CD4-positive, alpha-beta T cell treated with Interferon alpha-2 for 1 hour (primary cell): Measurements from ENCODE around the gene CAV1.

ENCODE experiments used
- DNase-seq, 2 donors: peaks; one replicate each; pipeline ENCODE4 v3.0.0-alpha.2; 2020 to 2022

The CAV1 gene

DNA sequence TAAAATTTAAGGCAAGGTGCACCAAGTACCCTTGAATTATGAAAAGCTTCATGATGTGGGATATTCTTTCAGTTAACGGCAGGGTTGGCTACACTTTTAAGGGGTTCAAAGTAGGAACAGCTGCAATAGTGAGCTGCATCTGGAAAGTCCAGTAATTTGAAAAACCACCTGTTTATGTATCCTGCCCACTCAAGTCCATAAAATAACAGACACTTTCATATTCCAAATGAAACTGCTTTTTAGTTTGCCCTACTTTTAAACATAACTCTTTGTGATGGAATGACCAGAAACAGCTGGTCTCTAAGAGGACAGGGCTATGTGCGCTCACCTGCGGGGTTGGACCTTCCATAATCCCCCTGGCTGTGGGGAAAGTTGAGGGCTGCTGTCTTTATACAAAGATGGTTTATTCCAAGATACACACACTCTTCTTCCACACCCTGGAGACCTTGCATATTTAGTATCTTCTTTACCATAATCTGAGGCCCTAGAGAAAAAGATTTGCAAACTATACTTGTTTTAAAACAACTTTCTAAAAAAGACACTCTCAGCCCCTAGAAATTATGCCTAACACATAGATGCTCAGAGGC, 7.4 kb downstream of the CAV1 start:
- no peak for DNase-seq

DNA sequence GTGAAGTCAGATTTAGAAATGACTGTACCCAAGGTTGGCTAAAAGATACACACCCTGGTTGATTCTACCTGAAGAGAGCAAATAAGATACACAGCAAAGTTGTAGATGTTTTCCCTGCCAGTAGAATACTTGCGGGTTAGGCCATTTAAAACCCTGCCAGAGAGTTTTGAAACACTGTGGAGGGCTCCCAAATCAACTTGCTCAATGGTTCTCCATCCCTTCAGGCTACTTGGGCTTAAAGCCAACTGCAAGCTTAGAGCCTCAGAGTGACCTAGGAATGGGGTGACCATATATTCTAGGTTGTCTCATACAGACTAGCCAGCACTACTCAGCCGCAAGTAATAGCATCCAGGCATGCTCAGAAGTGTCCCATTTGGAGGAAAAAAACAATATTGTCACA, 10.0 kb downstream of the CAV1 start:
- DNase-seq: no peak

DNA sequence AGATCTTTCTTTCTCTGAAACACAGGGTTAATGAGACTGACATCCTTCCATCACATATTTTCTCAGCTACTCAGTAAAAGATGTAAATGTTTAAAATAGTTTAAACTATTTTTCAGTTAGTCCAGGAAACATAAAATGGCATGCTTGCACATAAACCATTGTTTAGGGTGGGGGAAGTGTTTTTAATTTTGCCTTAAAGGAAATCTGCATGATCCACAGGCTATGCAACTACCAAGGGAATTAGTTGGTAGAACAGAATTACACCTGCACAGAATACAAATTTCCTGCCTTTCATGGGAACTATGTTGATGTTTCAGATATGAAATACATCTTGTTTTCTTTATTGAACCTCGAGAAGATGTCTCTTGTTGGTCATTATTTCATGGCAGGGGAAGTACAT, 10.6 kb downstream of the CAV1 start:
- no peak for DNase-seq

DNA sequence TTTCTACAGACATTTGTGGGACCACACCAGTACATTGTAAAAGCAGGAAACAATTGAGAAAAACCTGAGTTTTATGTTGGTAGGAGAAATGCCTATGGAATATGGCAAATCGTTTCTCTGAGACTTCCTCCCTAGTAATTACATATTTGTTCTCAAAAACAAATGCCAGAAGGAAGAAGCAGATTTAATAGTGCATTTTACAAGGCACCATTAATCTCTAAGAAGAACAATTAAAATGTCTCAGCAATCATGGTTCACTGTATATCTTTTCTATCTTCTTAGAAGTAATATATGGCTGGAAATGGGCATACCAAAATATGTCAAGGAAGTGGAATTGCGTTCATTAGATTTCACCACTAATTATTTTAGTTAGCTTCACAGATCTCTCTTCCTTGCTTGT, 13.3 kb downstream of the CAV1 start:
- DNase-seq: no peak

DNA sequence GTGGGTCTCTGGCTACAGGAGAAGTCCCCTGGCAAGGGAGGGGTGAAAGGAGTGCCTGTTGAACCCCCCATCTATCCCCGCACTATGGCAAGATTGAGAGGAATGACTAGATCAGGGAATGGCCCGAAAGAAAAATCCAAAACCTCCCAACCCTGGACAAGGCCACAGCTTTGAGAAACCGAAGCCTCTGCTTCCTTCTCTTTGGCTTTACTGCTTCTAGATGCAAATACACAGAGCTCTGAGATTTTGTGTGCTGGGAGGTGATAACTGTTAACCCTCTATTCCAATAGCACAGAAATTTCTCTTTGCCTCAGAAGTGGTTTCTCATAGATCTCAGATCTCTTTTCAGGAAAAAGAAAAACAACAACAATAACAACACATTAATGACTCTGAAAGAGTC, 15.0 kb downstream of the CAV1 start:
- no peak for DNase-seq

DNA sequence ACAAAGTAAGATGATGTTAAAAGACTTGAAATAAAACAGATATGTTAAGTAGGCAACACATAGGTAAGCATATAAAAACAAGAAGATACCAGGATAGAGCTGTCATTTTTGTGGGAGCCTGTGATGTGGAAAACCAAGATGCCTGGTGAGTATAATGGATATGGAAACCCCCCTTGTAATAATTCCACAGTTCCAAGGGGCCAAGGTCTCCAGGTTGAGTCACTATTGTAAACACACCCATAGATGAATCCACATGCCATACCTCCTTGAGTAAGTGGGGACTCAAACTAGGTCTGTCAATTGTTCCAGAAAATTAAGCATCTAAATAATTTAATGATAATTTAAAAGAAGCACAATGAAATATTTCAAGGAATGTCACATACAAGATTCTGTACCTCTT, 15.9 kb downstream of the CAV1 start:
- no peak for DNase-seq

DNA sequence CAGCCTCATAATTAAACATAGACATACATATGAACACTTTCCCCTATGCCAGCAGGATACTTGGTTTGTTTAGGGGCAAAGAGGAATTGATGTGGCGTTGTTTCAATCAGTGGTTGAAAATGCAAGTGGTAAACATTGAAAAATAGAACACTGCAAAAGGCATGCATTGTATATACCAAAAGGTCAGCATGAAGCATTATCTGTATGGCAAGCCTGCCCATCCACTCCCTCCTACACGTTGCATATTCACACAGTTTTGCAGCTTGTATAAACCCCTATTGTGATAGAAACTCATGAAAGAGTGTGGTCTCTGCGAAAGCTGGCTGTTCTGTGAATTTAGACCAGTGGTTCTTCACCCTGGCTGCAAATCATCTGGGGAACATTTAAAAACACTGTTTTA, 17.1 kb downstream of the CAV1 start:
- DNase-seq: no peak

DNA sequence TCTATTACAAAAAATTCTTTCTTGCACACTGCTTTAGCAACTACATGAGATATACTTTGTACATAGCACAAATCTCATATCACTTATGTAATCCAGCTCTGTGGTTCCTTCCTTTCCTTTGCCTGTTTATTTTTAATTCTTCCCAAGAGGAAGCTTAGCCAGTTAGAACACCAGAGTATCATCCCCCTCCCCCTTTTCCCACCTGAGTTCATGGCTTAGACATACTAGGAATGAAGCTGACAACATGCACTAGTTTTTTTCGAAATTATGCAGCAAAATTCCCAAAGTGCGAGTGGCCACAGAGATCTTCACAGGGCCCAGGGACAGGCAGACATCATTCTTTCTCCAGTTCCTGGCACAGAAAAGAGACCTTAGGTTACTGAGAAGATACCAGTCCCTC, 17.8 kb downstream of the CAV1 start:
- no peak for DNase-seq

DNA sequence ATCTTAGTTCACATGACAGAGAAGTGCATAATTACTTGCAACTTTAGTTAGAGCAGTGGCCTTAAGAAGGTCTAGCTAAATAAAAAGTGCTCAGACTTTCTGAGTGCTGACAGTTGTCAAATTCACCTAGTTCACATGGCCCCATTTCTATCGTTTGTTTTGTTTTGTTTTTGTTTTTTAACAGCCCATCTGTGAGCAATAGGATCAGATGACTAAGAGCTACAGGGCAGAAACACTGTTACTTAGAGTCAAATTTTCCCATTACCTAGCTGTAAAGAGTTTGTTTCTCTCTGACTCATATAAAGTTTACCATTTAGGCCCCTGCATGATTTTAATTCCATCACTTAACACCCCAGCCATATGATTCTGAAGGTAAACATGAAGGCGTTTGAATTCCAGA, 18.8 kb downstream of the CAV1 start:
- DNase-seq: no peak

DNA sequence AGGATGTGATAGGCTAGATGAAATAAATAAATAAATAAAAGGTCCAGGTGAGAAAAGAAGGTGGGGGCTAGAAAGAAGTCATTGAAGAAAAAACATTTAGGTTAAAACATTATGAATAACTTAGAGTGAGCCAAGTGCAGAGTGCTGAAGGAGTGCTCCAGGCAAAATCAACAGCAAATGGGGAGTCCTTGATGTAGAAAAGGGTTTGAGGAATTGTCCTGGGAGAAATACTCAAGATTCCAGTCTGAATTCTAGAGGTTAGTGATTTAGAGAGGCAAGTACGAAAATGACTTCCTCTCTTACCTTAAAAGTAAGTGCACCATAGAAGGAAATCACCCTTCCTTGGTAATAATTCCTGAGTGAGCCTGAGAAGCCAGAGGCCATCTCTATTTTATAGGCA, 19.7 kb downstream of the CAV1 start:
- DNase-seq: no peak

DNA sequence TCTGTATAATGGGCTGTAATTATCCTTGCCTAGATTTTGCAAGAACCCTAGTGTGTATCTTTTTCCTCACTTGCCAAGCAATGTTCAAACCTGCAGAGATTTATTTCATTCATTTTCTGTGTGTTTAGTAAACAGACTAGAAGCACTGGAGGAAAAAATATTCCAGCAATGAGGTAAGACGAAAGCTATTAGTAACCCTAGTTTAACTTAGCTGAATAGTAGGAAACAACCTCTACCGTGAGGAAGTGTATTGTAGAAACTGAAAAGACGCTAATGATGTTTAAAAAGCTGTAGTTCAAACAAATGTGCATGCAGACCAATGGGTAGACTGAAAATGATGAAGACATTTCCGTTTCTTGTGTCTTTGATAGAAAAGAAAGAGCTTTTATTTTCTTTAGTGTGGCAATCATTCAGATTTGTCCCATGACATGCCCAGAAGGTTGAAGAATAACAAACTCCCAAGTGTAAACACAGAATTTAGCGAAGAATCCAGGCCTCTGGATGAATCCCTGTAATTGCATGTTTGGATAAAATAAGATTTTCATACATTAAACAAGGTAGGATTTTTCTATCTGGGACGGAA, 20.7 kb downstream of the CAV1 start:
- DNase-seq: no peak

DNA sequence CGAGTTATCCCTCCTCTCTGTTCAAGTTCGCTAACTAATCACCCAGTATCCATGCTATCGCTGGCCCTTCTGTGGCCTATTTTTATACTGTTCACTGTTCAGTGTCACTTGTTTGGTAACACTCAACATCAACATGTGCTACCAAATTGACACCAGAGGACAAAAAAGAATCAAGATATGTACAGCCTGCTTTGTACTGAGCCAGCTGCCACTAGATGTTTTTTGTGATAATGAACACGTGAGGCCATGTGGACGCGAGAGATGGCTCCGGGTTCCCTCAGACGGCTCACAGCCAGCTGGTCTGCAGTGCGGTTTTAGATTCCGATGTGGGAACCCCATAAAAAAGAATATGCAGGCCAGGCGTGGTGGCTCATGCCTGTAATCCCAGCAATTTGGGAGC, 21.2 kb downstream of the CAV1 start:
- DNase-seq: no peak

DNA sequence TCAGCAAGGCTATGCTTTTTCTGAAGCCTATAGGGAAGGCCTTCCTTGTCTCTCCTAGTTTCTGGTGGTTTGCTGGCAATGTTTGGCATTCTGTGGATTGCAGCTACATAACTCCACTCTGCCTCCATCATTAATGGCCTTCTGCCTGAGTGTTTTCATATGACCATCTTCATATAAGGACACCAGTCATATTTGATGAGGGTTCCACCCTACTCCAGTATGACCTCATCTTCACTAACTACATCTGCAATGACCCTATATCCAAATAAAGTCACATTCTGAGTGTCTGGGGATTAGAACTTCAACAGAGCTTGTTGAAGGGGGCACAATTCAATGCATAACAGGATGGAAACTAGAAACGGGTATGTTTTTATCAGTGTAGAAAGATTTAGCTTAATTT, 22.1 kb downstream of the CAV1 start:
- DNase-seq: no peak

DNA sequence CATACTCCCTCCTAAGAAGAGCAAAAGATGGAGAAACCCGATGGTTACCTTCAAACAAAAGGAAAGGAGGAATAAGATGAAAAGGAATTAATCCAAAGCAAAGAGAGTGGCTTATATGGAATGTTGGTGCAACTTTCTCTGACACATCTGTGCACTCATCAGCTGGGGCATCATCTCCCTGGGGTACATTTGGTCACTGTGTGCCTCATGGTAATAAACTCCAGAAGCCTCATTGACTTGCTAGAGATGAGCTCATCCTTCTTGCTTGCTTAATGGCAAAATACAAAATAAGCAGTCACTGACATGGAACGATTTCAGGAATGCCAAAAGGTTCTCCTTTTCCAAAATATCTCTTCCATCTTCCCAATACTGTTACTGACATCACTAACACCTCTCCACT, 22.5 kb downstream of the CAV1 start:
- DNase-seq: no peak

DNA sequence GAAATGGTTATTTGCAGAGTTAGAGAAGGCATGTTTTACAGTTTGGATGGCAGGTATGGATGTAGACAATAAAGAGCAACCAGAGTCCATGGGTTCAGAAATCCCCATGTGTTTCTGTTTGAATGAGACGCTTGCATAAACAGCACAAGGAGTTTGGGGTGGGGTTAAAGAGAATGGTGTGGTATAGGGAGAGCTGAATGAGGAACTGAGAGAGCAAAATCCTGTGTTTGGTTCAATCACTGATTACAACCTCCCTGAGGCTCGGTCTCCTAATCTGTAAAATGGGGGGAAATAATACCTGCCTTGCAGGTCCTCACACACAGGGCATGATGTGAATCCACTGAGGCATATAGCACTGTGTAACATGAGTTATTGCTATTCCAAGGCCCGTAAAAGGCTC, 23.7 kb downstream of the CAV1 start:
- DNase-seq: no peak

DNA sequence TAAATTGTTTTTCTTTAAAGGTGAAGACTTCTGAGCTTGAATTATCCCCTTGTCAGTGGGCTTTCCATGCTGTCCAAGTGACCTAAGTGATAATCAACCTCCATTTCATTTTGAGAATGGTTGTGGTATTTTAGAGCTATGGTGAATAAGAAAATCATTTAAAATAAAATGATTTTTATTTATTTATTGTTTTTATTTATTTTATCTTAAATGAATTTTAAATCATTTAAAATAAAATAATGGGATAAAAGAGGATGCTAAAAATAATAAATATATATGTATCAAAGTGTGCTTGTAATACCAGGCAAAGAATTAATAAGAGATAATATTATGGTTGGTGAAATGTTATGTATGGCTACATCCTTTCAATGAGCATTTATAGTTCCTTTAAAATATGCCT, 24.5 kb downstream of the CAV1 start:
- no peak for DNase-seq

DNA sequence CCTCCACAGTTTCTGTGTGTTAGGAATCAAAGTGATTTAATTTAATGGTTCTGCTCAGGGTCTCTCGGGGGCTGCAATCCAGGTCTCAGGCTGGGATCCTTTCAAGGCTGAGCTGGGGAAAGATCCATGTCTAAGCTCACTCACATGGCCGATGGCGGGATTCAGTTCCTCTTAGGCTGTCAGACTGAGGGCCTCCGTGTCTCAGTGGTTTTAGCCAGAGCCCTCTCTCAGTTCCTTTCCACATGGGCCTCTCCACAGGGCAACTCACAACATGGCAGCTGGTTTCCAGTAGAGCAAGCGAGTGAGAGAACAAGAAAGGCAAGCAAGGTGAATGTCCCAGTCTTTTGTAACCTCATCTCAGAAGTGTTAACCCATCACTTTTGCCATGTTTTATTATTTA, 26.9 kb downstream of the CAV1 start:
- no peak for DNase-seq

DNA sequence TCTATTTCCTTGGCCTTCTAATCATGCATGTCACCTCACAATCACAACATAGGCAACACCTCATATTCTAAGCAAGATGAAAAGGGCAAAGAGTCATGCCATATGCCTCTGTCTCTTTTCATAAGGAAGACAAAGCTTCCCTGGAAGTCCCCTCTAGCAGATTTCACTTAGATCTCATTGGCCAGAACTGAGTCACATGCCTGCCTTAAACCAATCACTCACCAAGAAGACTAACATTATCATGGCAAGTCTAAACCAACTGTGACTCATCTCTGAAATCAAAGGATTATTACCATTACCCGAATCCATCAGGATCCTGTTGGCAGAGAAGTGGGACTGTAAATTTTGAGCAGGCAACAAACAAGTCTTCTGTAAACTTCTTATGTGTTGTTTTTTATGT, 27.8 kb downstream of the CAV1 start:
- no peak for DNase-seq

DNA sequence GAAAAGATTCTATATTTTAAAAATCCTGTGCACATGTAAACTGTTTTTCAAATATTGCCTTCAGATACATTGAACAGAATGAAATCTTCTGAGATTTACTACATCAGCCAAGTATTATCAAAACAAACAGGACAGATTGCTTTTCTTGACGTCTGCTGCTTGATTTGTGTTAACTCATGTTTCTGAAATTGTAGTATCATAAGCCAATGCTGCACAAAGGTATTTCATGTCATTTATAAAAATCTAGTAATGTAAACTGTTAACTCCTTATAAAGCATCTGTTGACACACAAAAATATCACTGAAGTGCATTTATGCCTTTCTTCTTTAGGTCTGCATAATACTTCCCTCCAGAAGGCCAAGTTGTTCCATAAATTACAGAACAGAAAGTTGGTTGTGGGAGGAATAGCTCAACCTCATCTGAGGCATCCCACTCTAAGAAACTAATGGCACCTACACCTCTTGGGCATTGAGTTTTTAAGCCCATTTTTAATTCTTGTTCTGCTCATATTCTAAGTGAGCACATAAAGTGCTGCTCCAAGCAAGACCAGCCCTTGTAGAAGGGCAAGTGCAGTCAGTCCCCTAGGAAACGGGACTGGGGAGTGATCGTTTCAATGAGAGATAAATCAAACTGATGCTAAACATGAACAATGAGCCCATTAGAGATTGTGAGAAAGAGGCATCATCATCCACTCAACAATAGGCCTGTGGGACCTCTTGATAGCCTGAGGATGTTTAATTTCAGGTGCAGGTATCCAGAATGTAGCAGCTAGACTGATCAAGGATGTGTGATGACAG, 28.5 kb downstream of the CAV1 start:
- DNase-seq: no peak

DNA sequence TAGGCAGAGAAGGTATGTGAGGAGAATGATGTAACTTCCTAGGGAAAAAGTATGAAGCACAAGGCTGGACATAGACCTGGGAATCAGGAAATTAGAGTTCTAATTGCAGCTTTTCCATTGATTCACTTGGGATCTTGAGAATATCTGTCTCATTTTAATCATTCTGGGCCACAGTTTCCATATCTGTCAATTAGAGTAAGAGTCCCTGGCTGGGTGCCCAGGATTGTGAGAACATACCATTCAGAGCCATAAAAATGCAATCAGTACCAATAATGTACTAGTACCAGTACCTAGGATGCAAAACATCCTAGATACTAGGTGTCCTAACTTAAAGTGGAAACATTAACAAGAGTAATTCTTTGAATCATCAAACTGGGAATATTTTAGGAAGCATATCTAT, 29.6 kb downstream of the CAV1 start:
- no peak for DNase-seq

DNA sequence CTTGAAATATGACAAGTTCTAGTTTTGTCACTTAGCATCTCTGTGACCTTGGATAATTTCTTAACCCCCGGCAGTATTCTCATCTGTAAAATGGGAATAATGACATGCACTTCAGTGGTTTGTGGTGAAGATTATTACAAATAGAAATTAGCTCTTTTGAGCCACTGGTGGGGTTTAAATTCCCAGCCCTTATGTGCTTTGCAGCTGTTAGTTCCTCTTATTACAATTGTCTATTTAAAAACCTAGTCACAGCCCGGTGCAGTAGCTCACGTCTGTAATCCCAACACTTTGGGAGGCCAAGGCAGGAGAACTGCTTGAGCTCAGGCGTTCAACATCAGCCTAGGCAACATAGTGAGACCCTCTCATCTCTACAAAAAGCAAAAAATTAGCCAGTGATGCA, 30.1 kb downstream of the CAV1 start:
- no peak for DNase-seq

DNA sequence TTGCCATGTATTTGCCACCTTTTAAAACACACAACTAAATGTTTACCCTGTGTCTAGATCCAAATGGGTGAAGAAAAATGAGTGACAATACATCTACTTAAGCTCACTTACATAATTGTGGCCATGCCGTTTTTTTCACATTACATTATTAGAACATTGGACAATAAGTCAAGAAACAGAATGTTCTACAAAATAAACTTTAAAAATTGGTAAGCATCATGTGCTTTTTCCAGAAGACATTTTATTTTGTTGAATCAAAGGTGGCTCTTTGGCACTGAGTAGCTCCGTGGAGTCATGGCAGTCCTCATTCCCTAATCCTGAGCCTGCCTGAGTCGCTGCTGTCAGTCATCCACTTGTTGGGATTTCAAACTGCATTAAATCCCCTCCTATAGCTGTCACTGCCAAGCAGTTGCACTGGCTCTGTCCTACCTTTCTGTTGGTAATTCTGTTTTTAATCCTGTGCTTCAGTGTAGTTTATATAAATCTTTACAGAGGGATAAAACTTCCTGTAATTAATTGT, 32.3 kb downstream of the CAV1 start:
- no peak for DNase-seq

DNA sequence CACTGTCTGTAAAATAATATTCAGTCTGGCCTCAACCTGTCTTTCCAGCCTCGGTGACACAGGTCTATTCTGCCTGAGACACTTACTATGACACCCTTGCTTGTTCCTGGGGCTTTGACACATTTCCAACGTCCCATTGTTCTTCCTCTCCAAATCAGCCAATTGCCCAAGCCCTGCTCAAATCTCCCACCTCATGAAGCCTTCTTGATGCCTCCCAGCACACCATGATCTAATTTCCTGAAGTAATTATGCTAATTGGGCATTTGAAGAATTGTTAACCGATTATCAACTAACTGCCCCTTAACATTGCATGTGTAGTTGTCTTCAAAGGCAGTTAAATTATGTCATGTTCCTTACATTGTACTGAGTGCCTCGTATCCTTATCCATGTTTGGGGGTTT, 33.1 kb downstream of the CAV1 start:
- DNase-seq: no peak
